Fibroblast of skin of left biceps (primary cell): ENCODE results near the gene FAM184B.
"Not testable (repeated sequence)": the region's sequence is repeated elsewhere in the genome, so short reads cannot be mapped to it uniquely, and the experiment has no call there.

Source experiments
- DNase-seq, 2 experiments: peaks; one replicate each; pipeline ENCODE4 v3.0.0-alpha.2; 2013; ENCODE audit warnings: low read depth in 2 of 2

Gene FAM184B

DNA sequence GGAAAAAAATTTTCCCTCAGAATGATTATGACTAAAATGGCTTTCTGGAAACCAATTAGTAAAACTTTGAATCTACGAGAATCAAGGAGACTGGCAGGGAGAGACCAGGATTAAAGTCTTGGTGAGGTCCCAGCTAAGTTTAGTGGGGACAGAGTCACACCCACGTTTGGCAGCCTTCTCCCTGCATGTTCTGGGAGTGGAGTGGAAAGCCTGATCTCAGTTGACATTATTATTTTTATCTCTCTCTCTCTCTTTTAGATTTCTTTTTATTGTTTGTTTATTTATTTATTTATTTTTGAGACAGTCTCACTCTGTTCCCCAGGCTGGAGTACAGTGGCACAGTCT lies 99.2 kb downstream of the FAM184B start:
- DNase-seq = no peak

GRCh38 chr4:17681281-17682221 lies 99.9 kb downstream of the FAM184B start:
- no peak for DNase-seq

GRCh38 chr4:17680559-17681280 lies 100.7 kb downstream of the FAM184B start:
- no peak for DNase-seq

DNA sequence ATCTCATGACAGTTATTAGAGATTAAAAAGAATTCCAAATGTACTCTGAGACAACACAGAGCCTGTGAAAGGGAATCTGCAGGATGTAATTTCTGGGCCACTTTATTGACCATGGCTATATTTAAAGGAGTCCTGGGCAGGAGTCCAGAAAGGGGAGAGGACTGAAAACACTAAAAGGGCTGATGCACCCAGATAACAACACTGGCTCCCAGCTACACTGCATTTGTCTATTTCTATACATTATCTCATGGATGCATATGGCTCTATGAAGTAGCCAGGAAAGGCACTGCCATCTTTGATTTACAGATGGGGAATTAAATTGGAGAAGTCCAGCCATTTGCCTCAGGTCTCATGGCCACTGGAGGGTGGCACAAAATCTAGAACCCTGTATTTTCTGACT lies 111.0 kb downstream of the FAM184B start:
- DNase-seq = no peak

GRCh38 chr4:17667653-17668201 lies 113.7 kb downstream of the FAM184B start:
- no peak for DNase-seq

- no peak for DNase-seq
These were observed 114.2 kb downstream of the FAM184B start for GRCh38 chr4:17667253-17667652.

DNA sequence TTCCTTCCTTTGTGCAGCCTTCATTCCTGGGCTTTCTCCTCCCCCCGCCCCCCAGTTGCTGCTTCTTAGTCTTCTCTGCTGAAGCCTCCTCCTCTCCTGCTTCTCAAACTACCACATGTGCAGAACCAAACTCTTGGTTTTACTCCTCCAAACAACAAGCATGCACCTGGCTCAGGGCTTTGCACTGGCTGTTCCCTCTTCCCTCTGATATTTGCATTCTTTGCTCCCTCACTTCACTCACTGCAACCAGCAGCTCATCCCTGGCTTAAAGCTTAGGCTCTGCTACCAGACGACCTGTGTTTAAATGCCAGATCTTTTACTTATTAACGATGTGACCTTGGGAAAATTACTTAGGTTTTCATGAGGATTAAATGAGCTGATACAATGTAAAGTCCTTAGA lies 115.6 kb downstream of the FAM184B start:
- no peak for DNase-seq

- no peak for DNase-seq
These were observed 116.1 kb downstream of the FAM184B start for GRCh38 chr4:17665346-17665745.

DNA sequence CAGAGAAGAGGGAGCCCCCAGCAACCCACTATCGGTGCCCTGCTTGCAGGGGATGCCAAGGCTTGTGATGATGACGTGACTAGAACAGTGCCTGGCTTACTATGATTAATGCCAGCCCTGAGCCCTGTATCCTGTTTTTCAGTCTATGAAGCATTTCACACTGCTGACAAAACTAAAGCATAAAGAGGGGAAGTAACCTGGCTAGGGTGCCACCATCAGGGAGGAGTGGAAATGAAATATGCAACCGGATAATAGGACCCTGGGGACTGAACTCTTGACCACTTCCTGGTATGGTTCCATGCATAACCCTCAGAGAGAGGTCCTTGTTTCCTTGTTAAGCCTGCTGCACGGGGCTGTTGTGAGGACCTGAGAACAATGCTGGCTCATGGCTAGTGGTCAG lies 116.7 kb downstream of the FAM184B start:
- DNase-seq = no peak

DNA sequence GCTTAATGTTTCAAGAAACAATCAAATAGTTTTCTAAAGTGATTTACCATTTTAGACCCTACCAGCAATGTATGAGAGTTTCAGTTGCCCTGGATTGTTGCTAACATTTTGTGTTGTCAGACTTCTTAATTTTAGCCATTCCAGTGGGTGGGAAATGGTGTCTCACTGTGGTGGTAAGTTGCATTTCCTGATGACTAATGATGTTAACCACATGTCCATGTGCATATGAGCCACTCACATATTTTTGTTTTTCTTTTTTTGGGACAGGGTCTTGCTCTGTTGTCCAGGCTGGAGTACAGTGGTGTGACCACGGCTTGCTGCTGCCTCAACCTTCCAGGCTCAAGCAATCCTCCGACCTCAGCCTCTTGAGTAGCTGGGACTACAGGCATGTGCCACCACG lies 118.7 kb downstream of the FAM184B start:
- no peak for DNase-seq

GRCh38 chr4:17659196-17659595 lies 122.2 kb downstream of the FAM184B start:
- DNase-seq = not testable (repeated sequence)

GRCh38 chr4:17657849-17658248 lies 123.6 kb downstream of the FAM184B start:
- no peak for DNase-seq

GRCh38 chr4:17657090-17657489 lies 124.3 kb downstream of the FAM184B start:
- no peak for DNase-seq

DNA sequence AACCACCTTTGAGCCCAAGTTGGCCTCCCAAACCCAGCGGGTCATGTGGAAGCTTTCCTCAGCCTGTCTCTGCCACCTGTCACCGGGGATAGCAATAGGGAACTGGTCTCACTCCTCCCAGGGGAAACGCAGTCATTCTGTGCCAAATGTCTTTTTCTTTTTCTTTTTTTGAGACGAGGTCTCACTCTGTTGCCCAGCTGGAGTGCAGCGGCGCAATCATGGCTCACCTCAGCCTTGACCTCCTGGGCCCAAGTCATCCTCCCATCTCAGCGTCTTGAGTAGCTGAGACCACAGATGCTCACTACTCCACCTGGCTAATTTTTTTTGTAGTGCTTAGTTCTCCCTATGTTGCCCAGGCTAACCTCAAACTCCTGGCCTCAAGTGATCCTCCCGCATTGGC lies 126.7 kb downstream of the FAM184B start:
- DNase-seq = no peak

- no peak for DNase-seq
These were observed 131.0 kb downstream of the FAM184B start for GRCh38 chr4:17650406-17650805.

- DNase-seq = no peak
These were observed 133.5 kb downstream of the FAM184B start for GRCh38 chr4:17647927-17648326.

- no peak for DNase-seq
These were observed 134.1 kb downstream of the FAM184B start for GRCh38 chr4:17647176-17647806.

- DNase-seq = no peak
These were observed 134.7 kb downstream of the FAM184B start for GRCh38 chr4:17646693-17647092.

- DNase-seq = no peak
These were observed 139.0 kb downstream of the FAM184B start for GRCh38 chr4:17642398-17642783.

DNA sequence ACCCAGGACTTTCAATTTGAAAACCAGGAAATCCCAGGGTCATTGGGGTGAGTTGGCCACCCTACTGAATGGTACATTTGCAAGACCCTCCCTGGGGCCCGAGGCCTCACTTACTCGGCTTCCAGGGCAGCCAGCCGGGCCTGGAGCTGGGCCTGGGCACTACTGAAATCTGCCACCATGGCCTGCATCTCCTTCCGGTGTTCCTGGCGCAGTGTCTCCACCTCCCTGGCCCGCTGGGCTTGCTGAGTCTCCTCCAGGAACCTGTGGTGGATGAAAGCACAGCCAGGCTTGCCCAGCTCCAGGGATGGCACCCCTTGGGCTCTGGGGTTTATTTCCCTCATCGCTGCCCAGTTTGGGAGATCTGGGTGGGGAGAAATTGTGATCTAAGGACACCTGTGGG lies 142.3 kb downstream of the FAM184B start:
- no peak for DNase-seq

DNA sequence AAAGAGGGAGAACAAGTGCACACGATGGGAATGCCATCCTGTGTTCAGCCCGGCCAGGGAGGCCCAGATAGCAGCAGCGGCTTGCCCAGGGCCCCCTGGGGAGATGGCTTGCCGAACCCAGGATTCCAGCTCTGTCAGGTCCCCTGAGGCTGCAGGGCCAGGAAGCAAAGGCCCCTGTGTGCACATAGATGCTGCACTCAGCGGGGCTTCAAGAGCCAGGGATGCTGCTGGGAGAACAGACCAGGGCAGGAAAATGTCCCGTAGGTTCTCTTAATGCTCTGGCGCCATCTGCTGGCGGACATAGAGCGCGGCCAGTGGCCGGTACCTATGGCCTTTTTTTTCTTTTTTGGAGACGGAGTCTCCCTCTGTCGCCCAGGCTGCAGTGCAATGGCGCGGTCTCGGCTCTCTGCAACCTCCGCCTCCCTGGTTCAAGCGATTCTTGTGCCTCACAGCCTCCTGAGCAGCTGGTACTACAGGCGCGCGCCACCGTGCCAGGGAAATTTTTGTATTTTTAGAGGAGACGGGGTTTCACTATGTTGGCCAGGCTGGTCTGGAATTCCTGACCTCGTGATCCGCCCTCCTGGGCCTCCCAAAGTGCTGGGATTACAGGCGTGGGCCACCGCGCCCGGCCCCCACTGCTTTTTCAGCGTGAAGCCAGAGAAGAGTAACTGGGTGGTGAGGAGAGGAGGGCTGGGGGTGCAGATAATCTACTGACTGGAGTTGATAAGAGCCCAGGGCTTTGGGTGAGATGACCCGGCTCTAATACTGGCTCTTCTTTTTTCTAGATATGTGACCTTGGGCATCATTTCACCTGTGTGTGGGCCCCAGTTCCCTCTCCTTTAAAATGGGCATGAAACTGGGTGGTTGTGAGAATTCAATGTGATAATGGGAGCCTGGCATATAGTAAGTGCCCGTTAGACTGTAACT lies 144.5 kb downstream of the FAM184B start:
- no peak for DNase-seq
